ENCODE measurements around the gene ABTB1.

GRCh38 chr3:127694467-127695215, 21.9 kb downstream of the ABTB1 start:
- TF ChIP-seq CTCF (IDR thresholded peaks at IDR 0.05; ENCODE audit: insufficient read depth, low read length) (peak; percentile 57), GABPA (IDR thresholded peaks at IDR 0.05; ENCODE audit: low read depth) (no peak)
